ENCODE results near the gene CLN6.

CLN6 gene

DNA sequence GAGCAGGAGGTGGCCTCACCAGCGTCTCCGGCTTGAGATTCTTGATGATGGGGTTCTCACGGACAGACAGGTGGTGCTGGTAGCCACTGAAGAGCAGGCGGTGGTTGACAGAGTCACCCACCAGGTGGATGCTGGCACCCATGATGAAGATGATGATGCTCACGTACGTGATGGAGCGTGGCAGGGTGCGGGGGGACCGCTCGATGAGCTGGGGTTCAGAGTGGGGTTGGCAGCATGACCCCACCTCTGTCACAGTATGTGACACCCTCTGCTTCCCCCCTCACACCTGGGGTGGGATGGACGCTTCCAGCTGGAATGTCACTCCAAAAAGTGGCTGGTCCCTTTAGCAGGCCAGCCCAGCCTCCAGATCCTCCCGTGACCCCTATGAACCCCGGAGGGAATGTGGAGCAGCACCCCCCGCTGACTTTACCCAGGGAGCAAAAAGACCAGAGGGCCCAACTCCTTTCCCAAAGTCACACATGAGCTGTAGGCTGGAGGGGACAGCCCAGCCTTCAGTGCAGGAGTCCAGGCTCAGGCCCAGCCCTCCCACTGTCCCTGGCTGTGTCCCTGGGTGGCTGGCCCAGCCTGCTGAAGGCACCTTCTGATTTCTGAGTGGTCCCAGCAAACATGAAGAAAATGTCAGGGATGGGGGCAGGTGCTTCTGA is 17.7 kb downstream of the CLN6 start:
- Histone ChIP-seq H3K9me3 (ENCODE audit: control insufficient read depth, insufficient read depth, low read length) (no peaks in the 10 kb centered on the region), H3K9ac (ENCODE audit: low read depth, low read length) (no peak overlapping the region), H3K27me3 (ENCODE audit: control insufficient read depth, insufficient read depth, low read length) (no peaks in the 10 kb centered on the region), H3K4me1 (ENCODE audit: control insufficient read depth, insufficient read depth, low read length) (peaks cover 6% of the 10 kb centered on the region), H3K4me3 (ENCODE audit: low read depth, low read length) (no peak overlapping the region), H3K27ac (ENCODE audit: low read depth, low read length) (no peak overlapping the region), H3K36me3 (ENCODE audit: control insufficient read depth, insufficient read depth, low read length) (peaks cover 39% of the 10 kb centered on the region)

- H3K36me3 ChIP-seq (ENCODE audit: control insufficient read depth, insufficient read depth, low read length), result peaks cover 32% of the 10 kb centered on the region
- no peak overlapping the region for H3K27ac ChIP-seq (ENCODE audit: low read depth, low read length)
- H3K9me3 ChIP-seq (ENCODE audit: control insufficient read depth, insufficient read depth, low read length), result no peaks in the 10 kb centered on the region
- H3K9ac ChIP-seq (ENCODE audit: low read depth, low read length), result no peak overlapping the region
- H3K27me3 ChIP-seq (ENCODE audit: control insufficient read depth, insufficient read depth, low read length), result no peaks in the 10 kb centered on the region
- no peak overlapping the region for H3K4me3 ChIP-seq (ENCODE audit: low read depth, low read length)
- H3K4me1 ChIP-seq (ENCODE audit: control insufficient read depth, insufficient read depth, low read length), result peaks cover 14% of the 10 kb centered on the region
These were observed 18.5 kb downstream of the CLN6 start for GRCh38 chr15:68210821-68211655.

DNA sequence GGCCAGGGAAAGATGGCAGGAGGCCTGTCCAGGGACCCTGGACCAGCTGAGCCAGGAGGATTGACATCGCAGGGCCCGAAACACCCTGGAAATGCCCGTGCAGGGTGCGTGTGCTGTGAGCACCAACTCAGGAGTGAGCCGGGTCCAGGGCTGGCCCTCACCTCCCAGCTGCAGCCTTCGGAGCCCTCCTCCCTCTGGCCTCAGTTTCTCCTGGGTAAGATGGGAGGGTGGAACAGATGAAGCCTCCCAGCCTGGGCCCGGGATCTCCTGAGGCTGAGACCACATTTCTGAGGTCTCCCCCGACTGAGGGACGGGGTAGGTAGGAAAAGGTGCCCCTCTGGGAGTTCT is 19.1 kb downstream of the CLN6 start:
- no peaks in the 10 kb centered on the region for H3K27me3 ChIP-seq (ENCODE audit: control insufficient read depth, insufficient read depth, low read length)
- no peak overlapping the region for H3K4me3 ChIP-seq (ENCODE audit: low read depth, low read length)
- no peak overlapping the region for H3K27ac ChIP-seq (ENCODE audit: low read depth, low read length)
- peaks cover 26% of the 10 kb centered on the region for H3K36me3 ChIP-seq (ENCODE audit: control insufficient read depth, insufficient read depth, low read length)
- no peaks in the 10 kb centered on the region for H3K9me3 ChIP-seq (ENCODE audit: control insufficient read depth, insufficient read depth, low read length)
- H3K9ac ChIP-seq (ENCODE audit: low read depth, low read length), result no peak overlapping the region
- H3K4me1 ChIP-seq (ENCODE audit: control insufficient read depth, insufficient read depth, low read length), result peaks cover 20% of the 10 kb centered on the region

GRCh38 chr15:68209735-68210408 is 19.7 kb downstream of the CLN6 start:
- peaks cover 24% of the 10 kb centered on the region for H3K36me3 ChIP-seq (ENCODE audit: control insufficient read depth, insufficient read depth, low read length)
- H3K9ac ChIP-seq (ENCODE audit: low read depth, low read length), result no peak overlapping the region
- peaks cover 22% of the 10 kb centered on the region for H3K4me1 ChIP-seq (ENCODE audit: control insufficient read depth, insufficient read depth, low read length)
- no peaks in the 10 kb centered on the region for H3K27me3 ChIP-seq (ENCODE audit: control insufficient read depth, insufficient read depth, low read length)
- no peak overlapping the region for H3K27ac ChIP-seq (ENCODE audit: low read depth, low read length)
- H3K4me3 ChIP-seq (ENCODE audit: low read depth, low read length), result no peak overlapping the region
- H3K9me3 ChIP-seq (ENCODE audit: control insufficient read depth, insufficient read depth, low read length), result no peaks in the 10 kb centered on the region

DNA sequence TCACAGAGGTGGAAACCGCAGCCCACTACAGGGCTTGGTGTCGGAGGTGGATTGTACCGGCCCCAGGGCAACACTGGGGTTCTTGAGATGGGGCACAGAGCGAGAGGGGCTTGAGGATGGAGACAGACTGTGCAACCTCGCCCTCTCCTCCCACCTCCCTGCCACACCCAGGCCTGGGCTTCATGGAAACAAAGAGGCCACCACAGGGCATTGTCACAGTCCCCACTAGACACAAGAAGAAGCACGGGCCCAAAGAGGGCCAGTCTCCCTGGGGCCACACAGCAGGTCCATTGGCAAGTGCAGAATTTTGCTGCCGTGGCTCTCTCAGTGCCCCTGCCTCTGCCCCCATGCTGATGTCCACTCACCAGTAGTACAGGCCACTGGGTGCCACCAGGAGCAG is 20.3 kb downstream of the CLN6 start:
- Histone ChIP-seq H3K27ac (ENCODE audit: low read depth, low read length) (no peak overlapping the region), H3K9ac (ENCODE audit: low read depth, low read length) (no peak overlapping the region)

GRCh38 chr15:68208636-68209240 is 20.8 kb downstream of the CLN6 start:
- Histone ChIP-seq H3K9me3 (ENCODE audit: control insufficient read depth, insufficient read depth, low read length) (no peaks in the 10 kb centered on the region), H3K27ac (ENCODE audit: low read depth, low read length) (no peak overlapping the region), H3K36me3 (ENCODE audit: control insufficient read depth, insufficient read depth, low read length) (peaks cover 24% of the 10 kb centered on the region), H3K27me3 (ENCODE audit: control insufficient read depth, insufficient read depth, low read length) (no peaks in the 10 kb centered on the region), H3K9ac (ENCODE audit: low read depth, low read length) (no peak overlapping the region), H3K4me3 (ENCODE audit: low read depth, low read length) (no peak overlapping the region), H3K4me1 (ENCODE audit: control insufficient read depth, insufficient read depth, low read length) (peaks cover 22% of the 10 kb centered on the region)

More for the DNA sequence above, 20.3 kb downstream of the CLN6 start:
- Histone ChIP-seq H3K4me1 (ENCODE audit: control insufficient read depth, insufficient read depth, low read length) (peaks cover 22% of the 10 kb centered on the region), H3K36me3 (ENCODE audit: control insufficient read depth, insufficient read depth, low read length) (peaks cover 24% of the 10 kb centered on the region), H3K9me3 (ENCODE audit: control insufficient read depth, insufficient read depth, low read length) (no peaks in the 10 kb centered on the region), H3K4me3 (ENCODE audit: low read depth, low read length) (no peak overlapping the region), H3K27me3 (ENCODE audit: control insufficient read depth, insufficient read depth, low read length) (no peaks in the 10 kb centered on the region)

GRCh38 chr15:68208136-68208535 is 21.4 kb downstream of the CLN6 start:
- H3K27me3 ChIP-seq (ENCODE audit: control insufficient read depth, insufficient read depth, low read length), result no peaks in the 10 kb centered on the region
- H3K36me3 ChIP-seq (ENCODE audit: control insufficient read depth, insufficient read depth, low read length), result peaks cover 24% of the 10 kb centered on the region
- H3K27ac ChIP-seq (ENCODE audit: low read depth, low read length), result no peak overlapping the region
- no peak overlapping the region for H3K9ac ChIP-seq (ENCODE audit: low read depth, low read length)
- H3K4me3 ChIP-seq (ENCODE audit: low read depth, low read length), result no peak overlapping the region
- H3K9me3 ChIP-seq (ENCODE audit: control insufficient read depth, insufficient read depth, low read length), result no peaks in the 10 kb centered on the region
- H3K4me1 ChIP-seq (ENCODE audit: control insufficient read depth, insufficient read depth, low read length), result peaks cover 22% of the 10 kb centered on the region

- Histone ChIP-seq H3K9ac (ENCODE audit: low read depth, low read length) (no peak overlapping the region), H3K27ac (ENCODE audit: low read depth, low read length) (no peak overlapping the region), H3K9me3 (ENCODE audit: control insufficient read depth, insufficient read depth, low read length) (no peaks in the 10 kb centered on the region), H3K4me3 (ENCODE audit: low read depth, low read length) (no peak overlapping the region), H3K4me1 (ENCODE audit: control insufficient read depth, insufficient read depth, low read length) (peaks cover 22% of the 10 kb centered on the region), H3K27me3 (ENCODE audit: control insufficient read depth, insufficient read depth, low read length) (no peaks in the 10 kb centered on the region), H3K36me3 (ENCODE audit: control insufficient read depth, insufficient read depth, low read length) (peaks cover 24% of the 10 kb centered on the region)
These were observed 22.2 kb downstream of the CLN6 start for GRCh38 chr15:68207176-68207935.

- H3K4me1 ChIP-seq (ENCODE audit: control insufficient read depth, insufficient read depth, low read length), result peaks cover 28% of the 10 kb centered on the region
- H3K4me3 ChIP-seq (ENCODE audit: low read depth, low read length), result no peak overlapping the region
- no peaks in the 10 kb centered on the region for H3K9me3 ChIP-seq (ENCODE audit: control insufficient read depth, insufficient read depth, low read length)
- no peak overlapping the region for H3K27ac ChIP-seq (ENCODE audit: low read depth, low read length)
- no peak overlapping the region for H3K9ac ChIP-seq (ENCODE audit: low read depth, low read length)
- no peaks in the 10 kb centered on the region for H3K27me3 ChIP-seq (ENCODE audit: control insufficient read depth, insufficient read depth, low read length)
- peaks cover 19% of the 10 kb centered on the region for H3K36me3 ChIP-seq (ENCODE audit: control insufficient read depth, insufficient read depth, low read length)
These were observed 22.8 kb downstream of the CLN6 start for GRCh38 chr15:68206711-68207151.

DNA sequence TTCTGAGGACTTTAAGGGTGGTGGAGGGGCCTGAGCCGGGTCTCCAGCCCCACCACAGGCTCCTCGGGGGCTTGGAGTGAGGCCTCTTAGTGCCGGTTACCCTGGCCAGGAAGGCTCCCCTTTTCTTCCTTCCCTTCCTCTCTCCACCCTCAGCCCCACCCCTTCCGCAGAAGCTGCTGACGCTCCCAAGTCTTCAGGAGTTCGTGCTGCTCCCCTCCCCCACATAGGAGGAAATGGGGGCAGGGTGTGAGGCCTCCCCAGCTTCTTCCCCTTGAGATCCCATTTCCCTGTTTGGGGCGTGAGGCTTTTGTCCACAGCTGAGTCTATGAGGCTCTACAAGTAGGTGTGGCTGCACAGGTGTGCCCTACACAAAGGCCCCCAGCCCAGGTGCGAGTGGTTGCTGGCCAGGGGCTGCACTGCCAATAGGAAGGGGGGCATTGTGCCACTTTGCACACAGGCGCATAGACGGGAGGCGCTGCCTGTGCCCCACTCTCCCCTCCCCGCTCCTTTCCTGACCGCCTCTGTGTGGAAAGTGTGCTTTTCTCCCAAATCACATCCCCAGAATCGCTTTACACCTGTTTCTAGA is 23.5 kb downstream of the CLN6 start:
- Histone ChIP-seq H3K4me3 (ENCODE audit: low read depth, low read length) (no peak overlapping the region), H3K9ac (ENCODE audit: low read depth, low read length) (no peak overlapping the region), H3K27ac (ENCODE audit: low read depth, low read length) (peak overlapping the region; percentile 14), H3K4me1 (ENCODE audit: control insufficient read depth, insufficient read depth, low read length) (peaks cover 33% of the 10 kb centered on the region), H3K9me3 (ENCODE audit: control insufficient read depth, insufficient read depth, low read length) (no peaks in the 10 kb centered on the region), H3K27me3 (ENCODE audit: control insufficient read depth, insufficient read depth, low read length) (no peaks in the 10 kb centered on the region), H3K36me3 (ENCODE audit: control insufficient read depth, insufficient read depth, low read length) (peaks cover 16% of the 10 kb centered on the region; the same call in 1 of the 2 replicates)
